ENCODE results near the gene KLLN. TPM values are rescaled to one million over a fixed set of nuclear protein-coding genes. Genes with fewer than 3 reads are reported as not detected.
"Not testable (repeated sequence)": the region's sequence is repeated elsewhere in the genome, so short reads cannot be mapped to it uniquely, and the experiment has no call there.

KLLN gene
- total RNA-seq, 1 experiment from 2014 or later = 2.0 TPM

DNA sequence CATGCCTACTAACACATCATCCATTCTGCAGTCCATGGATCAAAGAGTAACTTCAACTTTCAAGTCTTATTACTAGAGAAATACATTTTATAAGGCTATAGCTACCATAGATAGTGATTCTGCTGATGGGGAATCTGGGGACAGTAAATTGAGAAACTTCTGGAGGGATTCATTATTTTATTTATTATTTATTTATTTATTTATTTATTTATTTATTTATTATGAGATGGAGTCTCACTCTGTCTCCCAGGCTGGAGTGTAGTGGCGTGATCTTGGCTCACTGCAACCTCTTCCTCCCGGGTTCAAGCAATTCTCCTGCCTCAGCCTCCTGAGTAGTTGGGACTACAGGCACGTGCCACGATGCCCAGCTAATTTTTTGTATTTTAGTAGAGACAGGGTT lies 34.3 kb downstream of the KLLN start:
- H2AFZ ChIP-seq (ENCODE audit: low read length); H3K9ac ChIP-seq (ENCODE audit: low read length); H3K4me3 ChIP-seq (ENCODE audit: low read length); H3K79me2 ChIP-seq (ENCODE audit: low read length); H3K27ac ChIP-seq (ENCODE audit: low read length); H3K4me1 ChIP-seq (ENCODE audit: low read length); H3K4me2 ChIP-seq (ENCODE audit: low read depth, low read length, poor library complexity, severe bottlenecking); H4K20me1 ChIP-seq (ENCODE audit: insufficient read depth, low read depth, low read length); H3K9me2 ChIP-seq (replicated peaks; ENCODE audit: insufficient read depth, low read length); H3K36me3 ChIP-seq (ENCODE audit: insufficient read depth, low read length); H3K9me3 ChIP-seq (ENCODE audit: low read length); H3K27me3 ChIP-seq (ENCODE audit: low read length); DNase-seq: not testable (repeated sequence)

GRCh38 chr10:87827681-87828080 lies 35.7 kb downstream of the KLLN start:
- Histone ChIP-seq H3K4me2 (ENCODE audit: low read depth, low read length, poor library complexity, severe bottlenecking) (no peak overlapping the region), H2AFZ (ENCODE audit: low read length) (no peak overlapping the region), H3K36me3 (ENCODE audit: insufficient read depth, low read length) (no peaks in the 10 kb centered on the region), H3K9me2 (replicated peaks; ENCODE audit: insufficient read depth, low read length) (no peaks in the 10 kb centered on the region), H3K4me3 (ENCODE audit: low read length) (no peak overlapping the region), H3K9ac (ENCODE audit: low read length) (no peak overlapping the region), H4K20me1 (ENCODE audit: insufficient read depth, low read depth, low read length) (no peaks in the 10 kb centered on the region), H3K27ac (ENCODE audit: low read length) (no peak overlapping the region), H3K9me3 (ENCODE audit: low read length) (no peaks in the 10 kb centered on the region), H3K79me2 (ENCODE audit: low read length) (no peaks in the 10 kb centered on the region), H3K27me3 (ENCODE audit: low read length) (no peaks in the 10 kb centered on the region), H3K4me1 (ENCODE audit: low read length) (no peaks in the 10 kb centered on the region)
- no peak for DNase-seq

- H3K27ac ChIP-seq (ENCODE audit: low read length) = no peak overlapping the region
- no peaks in the 10 kb centered on the region for H3K9me2 ChIP-seq (replicated peaks; ENCODE audit: insufficient read depth, low read length)
- H3K9ac ChIP-seq (ENCODE audit: low read length) = no peak overlapping the region
- no peak overlapping the region for H3K4me3 ChIP-seq (ENCODE audit: low read length)
- DNase-seq = no peak
- no peak overlapping the region for H2AFZ ChIP-seq (ENCODE audit: low read length)
- H3K4me1 ChIP-seq (ENCODE audit: low read length) = no peaks in the 10 kb centered on the region
- no peak overlapping the region for H3K4me2 ChIP-seq (ENCODE audit: low read depth, low read length, poor library complexity, severe bottlenecking)
- no peaks in the 10 kb centered on the region for H3K79me2 ChIP-seq (ENCODE audit: low read length)
- H4K20me1 ChIP-seq (ENCODE audit: insufficient read depth, low read depth, low read length) = no peaks in the 10 kb centered on the region
- no peaks in the 10 kb centered on the region for H3K36me3 ChIP-seq (ENCODE audit: insufficient read depth, low read length)
- H3K27me3 ChIP-seq (ENCODE audit: low read length) = no peaks in the 10 kb centered on the region
- H3K9me3 ChIP-seq (ENCODE audit: low read length) = no peaks in the 10 kb centered on the region
These were observed 36.7 kb downstream of the KLLN start for GRCh38 chr10:87826653-87827052.

DNA sequence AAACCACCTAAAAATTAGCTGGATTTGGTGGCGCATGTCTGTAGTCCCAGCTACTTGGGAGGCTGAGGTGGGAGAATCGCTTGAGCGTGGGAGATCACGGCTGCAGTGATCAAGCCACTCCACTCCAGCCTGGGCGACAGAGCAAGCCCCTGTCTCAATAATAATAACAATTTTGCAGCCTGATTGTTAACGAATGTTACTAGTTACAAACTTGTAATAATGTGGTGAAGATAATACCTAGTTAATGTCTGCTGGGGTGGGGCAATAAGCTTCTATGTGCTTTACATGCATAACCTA lies 44.1 kb downstream of the KLLN start:
- DNase-seq = no peak
- peaks cover 37% of the 10 kb centered on the region for H3K79me2 ChIP-seq (ENCODE audit: low read length)
- no peaks in the 10 kb centered on the region for H3K27me3 ChIP-seq (ENCODE audit: low read length)
- H4K20me1 ChIP-seq (ENCODE audit: insufficient read depth, low read depth, low read length) = no peaks in the 10 kb centered on the region
- peaks cover 32% of the 10 kb centered on the region for H3K4me1 ChIP-seq (ENCODE audit: low read length)
- H3K9me2 ChIP-seq (replicated peaks; ENCODE audit: insufficient read depth, low read length) = no peaks in the 10 kb centered on the region
- no peak overlapping the region for H3K27ac ChIP-seq (ENCODE audit: low read length)
- peaks cover 11% of the 10 kb centered on the region for H3K36me3 ChIP-seq (ENCODE audit: insufficient read depth, low read length)
- H3K4me3 ChIP-seq (ENCODE audit: low read length) = no peak overlapping the region
- H2AFZ ChIP-seq (ENCODE audit: low read length) = no peak overlapping the region
- no peak overlapping the region; the same call in 1 of the 2 replicates for H3K9ac ChIP-seq (ENCODE audit: low read length)
- H3K4me2 ChIP-seq (ENCODE audit: low read depth, low read length, poor library complexity, severe bottlenecking) = peak overlapping the region; percentile 93
- no peaks in the 10 kb centered on the region for H3K9me3 ChIP-seq (ENCODE audit: low read length)

GRCh38 chr10:87818505-87819288 lies 44.6 kb downstream of the KLLN start:
- Histone ChIP-seq H3K9ac (ENCODE audit: low read length) (peak overlapping the region; percentile 92), H3K9me2 (replicated peaks; ENCODE audit: insufficient read depth, low read length) (no peaks in the 10 kb centered on the region), H3K36me3 (ENCODE audit: insufficient read depth, low read length) (peaks cover 16% of the 10 kb centered on the region), H3K9me3 (ENCODE audit: low read length) (no peaks in the 10 kb centered on the region), H3K79me2 (ENCODE audit: low read length) (peaks cover 43% of the 10 kb centered on the region), H3K27ac (ENCODE audit: low read length) (peak overlapping the region; percentile 88), H3K4me1 (ENCODE audit: low read length) (peaks cover 32% of the 10 kb centered on the region), H3K27me3 (ENCODE audit: low read length) (no peaks in the 10 kb centered on the region), H2AFZ (ENCODE audit: low read length) (peak overlapping the region; percentile 71; the same call in 1 of the 2 replicates), H3K4me3 (ENCODE audit: low read length) (peak overlapping the region; percentile 88), H4K20me1 (ENCODE audit: insufficient read depth, low read depth, low read length) (no peaks in the 10 kb centered on the region), H3K4me2 (ENCODE audit: low read depth, low read length, poor library complexity, severe bottlenecking) (peak overlapping the region; percentile 93)
- peak; percentile 74 for DNase-seq

DNA sequence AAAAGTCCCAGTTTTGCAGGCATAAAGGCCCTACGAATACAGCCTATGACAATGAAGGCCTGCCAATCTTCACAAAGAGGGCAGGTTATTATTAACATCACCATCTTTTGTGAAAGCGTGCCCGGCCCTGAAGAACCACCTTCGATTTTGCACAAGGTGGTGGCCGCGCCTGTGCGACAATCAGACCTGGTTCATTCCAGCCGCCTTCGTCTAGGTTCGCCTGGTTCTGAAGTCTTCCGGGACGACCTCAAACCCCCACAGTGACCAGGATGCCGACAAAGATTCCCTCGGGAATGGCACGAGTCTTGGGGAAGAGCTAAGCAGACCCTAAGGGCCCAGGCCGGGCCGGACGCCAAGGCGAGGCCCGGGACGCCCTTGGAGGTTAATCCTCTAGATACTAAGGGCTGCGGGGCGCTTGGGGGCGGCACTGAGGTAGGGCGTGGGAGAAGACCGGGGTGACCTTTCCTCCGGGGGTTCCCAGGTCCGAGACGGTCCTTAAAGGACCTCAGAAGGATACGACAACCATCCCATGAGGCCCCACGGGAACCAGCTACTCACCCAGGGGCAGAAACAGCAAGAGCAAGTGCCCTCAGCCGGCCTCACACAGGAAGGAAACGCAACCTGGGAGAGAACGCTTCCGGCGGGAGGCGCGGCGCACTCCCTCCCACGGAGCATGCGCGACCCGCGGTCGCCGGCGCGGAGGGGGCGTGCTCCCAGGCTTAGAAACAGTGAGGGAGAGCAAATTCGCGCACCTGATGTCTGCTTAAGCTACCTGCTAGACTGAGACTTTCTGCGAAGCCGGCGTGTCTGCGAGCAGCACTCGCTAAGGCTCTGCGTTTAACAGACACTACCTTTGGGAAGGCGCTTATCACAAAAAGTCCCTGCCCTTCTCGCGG lies 45.5 kb downstream of the KLLN start, which contains the start of gene ATAD1:
Gene ATAD1, minus strand, starts transcription at position 618 of the 896 bp plus-strand sequence. CDS start 3,627 bp downstream, outside the sequence.
- Histone ChIP-seq H4K20me1 (ENCODE audit: insufficient read depth, low read depth, low read length) (no peaks in the 10 kb centered on the region), H3K9me2 (replicated peaks; ENCODE audit: insufficient read depth, low read length) (no peaks in the 10 kb centered on the region), H3K36me3 (ENCODE audit: insufficient read depth, low read length) (peaks cover 17% of the 10 kb centered on the region), H3K4me2 (ENCODE audit: low read depth, low read length, poor library complexity, severe bottlenecking) (peak within 1 kb of the TSS; percentile 93), H2AFZ (ENCODE audit: low read length) (peak within 1 kb of the TSS; percentile 71; the same call in 1 of the 2 replicates), H3K4me1 (ENCODE audit: low read length) (peaks cover 32% of the 10 kb centered on the region), H3K79me2 (ENCODE audit: low read length) (peaks cover 50% of the 10 kb centered on the region), H3K9me3 (ENCODE audit: low read length) (no peaks in the 10 kb centered on the region), H3K27ac (ENCODE audit: low read length) (peak within 1 kb of the TSS; percentile 88), H3K27me3 (ENCODE audit: low read length) (no peaks in the 10 kb centered on the region), H3K9ac (ENCODE audit: low read length) (peak within 1 kb of the TSS; percentile 92), H3K4me3 (ENCODE audit: low read length) (peak within 1 kb of the TSS; percentile 88)
- peak; percentile 92 for DNase-seq

DNA sequence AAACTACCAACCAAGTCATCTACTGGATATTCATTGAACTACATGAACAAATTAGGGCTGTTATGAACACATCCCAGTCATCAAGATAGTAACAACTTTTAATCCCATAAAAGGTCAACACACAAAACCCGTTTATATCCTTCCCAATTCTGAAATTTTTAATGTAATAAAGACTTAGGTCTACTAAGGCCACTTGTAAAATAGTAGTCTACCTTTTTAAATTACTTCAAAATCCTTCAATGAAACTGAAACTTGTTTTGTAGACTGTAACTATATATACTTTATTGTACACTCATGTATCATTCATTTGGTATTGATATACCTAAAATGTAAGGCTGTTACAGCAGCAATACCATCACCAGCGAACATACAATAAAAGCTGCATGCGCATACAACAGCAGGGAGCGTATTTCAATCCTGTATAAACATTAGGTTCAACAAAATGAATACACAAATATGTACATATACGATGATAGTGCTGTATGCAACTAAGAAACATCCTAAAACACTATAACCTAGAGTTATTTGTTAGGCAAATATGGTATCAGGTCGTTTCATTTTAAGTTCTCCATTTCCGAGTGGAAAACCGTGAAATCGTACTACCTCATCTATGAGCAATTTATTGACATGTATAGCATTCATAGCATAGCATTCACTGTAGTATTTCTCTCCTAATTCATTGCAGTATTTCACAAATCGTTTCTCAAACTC lies 46.3 kb downstream of the KLLN start:
- peaks cover 57% of the 10 kb centered on the region for H3K79me2 ChIP-seq (ENCODE audit: low read length)
- H2AFZ ChIP-seq (ENCODE audit: low read length) = no peak overlapping the region
- H3K4me3 ChIP-seq (ENCODE audit: low read length) = peak overlapping the region; percentile 88
- H3K9me3 ChIP-seq (ENCODE audit: low read length) = no peaks in the 10 kb centered on the region
- H4K20me1 ChIP-seq (ENCODE audit: insufficient read depth, low read depth, low read length) = no peaks in the 10 kb centered on the region
- H3K36me3 ChIP-seq (ENCODE audit: insufficient read depth, low read length) = peaks cover 21% of the 10 kb centered on the region
- peak overlapping the region; percentile 88 for H3K27ac ChIP-seq (ENCODE audit: low read length)
- H3K9ac ChIP-seq (ENCODE audit: low read length) = peak overlapping the region; percentile 92
- H3K4me2 ChIP-seq (ENCODE audit: low read depth, low read length, poor library complexity, severe bottlenecking) = peak overlapping the region; percentile 93
- H3K4me1 ChIP-seq (ENCODE audit: low read length) = peaks cover 32% of the 10 kb centered on the region
- no peaks in the 10 kb centered on the region for H3K27me3 ChIP-seq (ENCODE audit: low read length)
- no peaks in the 10 kb centered on the region for H3K9me2 ChIP-seq (replicated peaks; ENCODE audit: insufficient read depth, low read length)
- DNase-seq = peak; percentile 61

Data from Karpas-422 (cell line).